Activated CD4-positive, alpha-beta T cell treated with anti-CD3 and anti-CD28 coated beads, Interleukin-2, Interleukin-6, amounts not matched to agents 100 ng/mL and 50 ng/mL, durations not matched to agents 16 hours and 8 hours (primary cell): ENCODE measurements around the gene METTL17.
"Not testable (repeated sequence)": the region's sequence is repeated elsewhere in the genome, so short reads cannot be mapped to it uniquely, and the experiment has no call there.

ENCODE experiments used
- DNase-seq: peaks from one replicate; pipeline ENCODE4 v3.0.0-alpha.2; 2020

METTL17 gene

DNA sequence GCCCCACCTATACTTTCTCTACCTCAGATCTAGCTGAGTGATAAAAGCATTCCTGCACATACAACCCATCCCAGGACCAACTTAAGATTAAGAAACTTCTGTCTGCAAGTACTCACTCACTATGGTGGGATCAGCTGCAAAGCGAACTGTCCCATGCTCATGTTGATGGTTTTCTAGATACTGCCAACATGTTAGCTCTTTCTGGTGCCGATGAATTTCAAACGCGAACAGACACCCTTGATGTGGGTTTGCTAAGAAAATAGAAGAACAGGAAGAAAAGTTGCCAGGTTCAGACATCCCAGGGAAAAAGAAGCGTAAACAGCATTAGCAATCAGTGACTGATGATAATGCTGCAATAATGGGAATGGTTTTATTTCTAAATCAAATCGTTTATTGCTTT lies 7.8 kb downstream of the METTL17 start:
- DNase-seq = no peak

DNA sequence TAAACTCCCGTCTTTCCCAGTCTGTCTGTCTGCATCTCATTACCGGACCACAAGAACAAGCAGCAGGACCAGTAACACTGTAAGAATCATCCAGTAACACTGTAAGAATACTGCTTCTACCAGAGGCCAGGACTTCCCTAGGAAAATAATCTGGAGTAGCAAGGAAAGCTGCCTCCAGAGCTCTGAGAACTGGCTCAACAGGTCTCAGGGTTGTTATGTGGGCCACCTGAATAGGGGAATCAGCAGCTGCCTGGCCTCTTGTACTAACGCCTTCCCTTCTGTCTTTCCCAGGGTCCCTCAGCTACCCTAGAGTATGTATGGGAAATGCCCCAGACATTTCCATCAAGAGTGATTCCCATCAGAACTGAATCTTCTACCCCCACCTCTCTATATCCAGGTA lies 8.4 kb downstream of the METTL17 start:
- no peak for DNase-seq

DNA sequence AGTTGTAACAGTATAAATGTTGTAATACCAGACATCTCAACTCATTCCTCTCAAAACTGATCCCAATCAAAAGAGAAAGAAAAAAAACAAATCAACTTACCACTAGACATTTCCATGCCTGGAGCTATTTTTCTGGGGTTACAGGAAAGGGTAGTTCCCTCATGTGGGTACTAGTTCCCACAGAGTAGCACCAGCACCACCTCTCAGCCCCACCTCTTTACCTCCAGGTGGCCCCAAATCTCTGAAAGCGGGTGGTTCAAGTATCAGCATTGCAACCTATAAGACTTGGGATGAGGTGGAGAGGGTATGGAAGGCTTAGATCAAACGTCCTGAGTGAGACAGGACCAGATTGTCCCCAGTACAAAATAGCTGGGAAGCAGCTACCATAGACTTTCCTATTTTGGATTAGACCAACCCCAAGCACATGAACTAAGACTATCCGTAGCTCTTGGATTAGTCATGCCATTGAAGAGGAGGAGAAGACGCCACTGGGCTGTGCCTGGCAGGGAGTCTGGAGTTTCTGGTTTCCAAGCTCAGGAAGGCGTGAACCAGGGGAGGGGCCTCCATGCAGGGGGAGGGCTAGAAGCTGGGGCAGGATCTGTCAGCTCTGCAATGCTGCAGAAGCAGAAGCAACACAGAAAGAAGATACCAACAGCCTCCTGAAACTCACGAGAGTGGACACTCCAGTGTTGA lies 9.0 kb downstream of the METTL17 start, which contains the start of gene SLC39A2:
TSS of gene SLC39A2 (plus strand) at position 620 of the 693 bp plus-strand sequence. CDS start 154 bp downstream, outside the sequence.
- DNase-seq = no peak

DNA sequence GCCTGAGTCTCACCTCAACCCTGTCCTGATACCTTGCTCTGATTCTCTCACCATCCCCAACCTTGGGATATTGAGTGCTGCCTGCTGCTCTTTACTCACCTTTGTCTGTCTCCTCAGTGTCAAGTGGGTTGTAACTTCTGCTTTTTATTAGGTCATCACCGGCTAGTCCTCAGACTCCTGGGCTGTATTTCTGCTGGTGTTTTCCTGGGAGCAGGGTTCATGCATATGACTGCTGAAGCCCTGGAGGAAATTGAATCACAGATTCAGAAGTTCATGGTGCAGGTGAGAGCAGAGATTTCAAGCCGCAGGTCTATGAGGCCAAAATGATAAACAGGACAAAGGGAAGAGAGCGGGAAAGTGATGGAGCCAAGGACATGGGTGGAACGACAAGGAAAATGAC lies 9.8 kb downstream of the METTL17 start:
- no peak for DNase-seq

DNA sequence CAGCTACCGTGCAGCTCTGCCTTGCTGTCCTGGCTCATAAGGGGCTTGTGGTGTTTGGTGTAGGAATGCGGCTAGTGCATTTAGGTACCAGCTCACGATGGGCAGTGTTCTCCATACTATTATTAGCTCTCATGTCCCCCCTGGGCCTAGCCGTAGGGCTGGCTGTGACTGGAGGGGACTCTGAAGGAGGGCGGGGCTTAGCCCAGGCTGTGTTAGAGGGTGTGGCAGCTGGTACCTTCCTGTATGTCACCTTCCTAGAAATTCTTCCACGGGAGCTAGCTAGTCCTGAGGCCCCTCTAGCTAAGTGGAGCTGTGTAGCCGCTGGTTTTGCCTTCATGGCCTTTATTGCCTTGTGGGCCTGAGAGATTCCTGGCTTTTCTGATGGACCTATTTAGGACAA lies 11.4 kb downstream of the METTL17 start:
- no peak for DNase-seq

DNA sequence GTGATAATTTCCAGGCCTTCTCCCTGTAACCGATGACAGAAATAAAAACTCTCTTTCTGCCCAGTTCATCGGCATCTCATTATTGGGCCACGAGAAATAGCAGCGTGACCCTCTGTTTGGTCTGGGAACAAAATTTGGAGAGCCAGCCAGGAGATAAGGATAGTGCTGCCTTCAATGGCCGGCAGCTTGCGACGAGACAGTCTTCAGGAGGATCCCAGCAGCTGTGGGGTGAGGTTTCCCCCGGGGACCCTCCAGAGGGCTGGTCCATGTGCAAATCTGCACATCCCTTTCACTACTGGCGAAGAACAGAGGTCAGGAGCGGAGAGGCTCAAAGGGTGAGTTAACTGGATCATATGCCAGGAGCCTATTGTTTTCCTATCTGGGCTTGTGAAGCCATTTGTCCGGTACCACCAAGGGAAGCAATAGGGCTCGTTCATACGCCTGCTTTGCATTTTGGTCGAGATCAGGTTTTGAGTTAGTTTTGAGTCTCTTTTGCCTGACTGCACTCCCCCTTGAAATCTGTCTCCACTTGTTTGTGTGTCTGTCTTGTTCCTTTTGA lies 14.1 kb downstream of the METTL17 start:
- DNase-seq = no peak

DNA sequence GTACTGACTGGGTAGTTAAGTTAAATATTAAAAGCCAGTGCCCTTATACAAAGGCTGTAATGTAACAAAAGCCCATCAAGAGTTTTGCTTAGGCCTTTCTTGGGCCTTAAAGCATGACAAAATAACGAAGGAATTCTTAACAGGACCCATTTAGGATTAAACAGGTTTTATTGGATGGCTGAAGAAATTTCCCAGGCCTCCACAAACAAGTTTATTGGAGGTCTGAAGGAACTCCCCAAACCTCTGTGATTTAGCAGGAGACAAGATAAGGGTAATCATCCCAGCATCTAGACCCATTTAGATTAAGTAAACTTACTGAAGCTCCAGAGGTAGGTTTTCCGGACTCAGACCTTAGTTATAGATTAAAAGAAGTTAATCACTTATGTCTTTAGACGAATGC lies 19.9 kb downstream of the METTL17 start:
- DNase-seq = not testable (repeated sequence)

DNA sequence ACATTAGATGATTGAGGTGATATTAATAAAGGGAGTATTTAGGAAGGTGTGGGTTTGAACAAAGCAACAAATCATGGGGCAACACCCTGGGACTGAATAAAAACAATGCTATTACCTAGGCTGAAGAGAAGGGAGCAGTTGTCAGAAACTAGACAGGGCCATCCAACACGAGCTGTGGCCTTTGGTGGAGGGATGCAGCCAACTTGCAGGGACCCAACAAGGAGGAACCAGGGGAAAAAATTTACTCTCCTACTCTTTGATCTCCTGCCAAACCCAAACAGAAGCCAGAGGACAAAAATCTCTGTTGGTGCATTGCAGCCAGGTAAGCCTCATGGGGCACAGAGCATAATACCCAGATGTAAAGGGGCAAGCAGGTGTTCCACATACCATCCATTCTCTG lies 21.4 kb downstream of the METTL17 start:
- no peak for DNase-seq

DNA sequence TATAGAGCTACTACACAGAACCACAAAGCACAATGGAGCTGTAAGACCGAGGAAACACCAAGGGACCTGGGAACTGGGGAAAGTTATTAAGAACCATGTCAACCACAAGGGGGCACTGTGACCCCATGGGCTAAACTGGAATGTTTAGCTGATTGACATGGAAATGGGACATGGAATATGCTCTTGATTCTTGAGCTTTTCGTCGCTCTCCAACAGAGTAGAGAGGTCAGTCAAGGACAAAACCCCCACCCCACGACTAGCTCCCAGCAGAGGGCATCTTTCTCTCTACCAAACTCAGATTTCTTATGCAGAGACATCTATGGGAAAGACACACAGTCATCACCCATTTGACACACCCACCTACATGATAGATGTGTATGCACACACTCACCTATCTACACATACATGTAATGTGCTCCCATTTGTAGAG lies 25.0 kb downstream of the METTL17 start:
- peak; percentile 81 for DNase-seq

DNA sequence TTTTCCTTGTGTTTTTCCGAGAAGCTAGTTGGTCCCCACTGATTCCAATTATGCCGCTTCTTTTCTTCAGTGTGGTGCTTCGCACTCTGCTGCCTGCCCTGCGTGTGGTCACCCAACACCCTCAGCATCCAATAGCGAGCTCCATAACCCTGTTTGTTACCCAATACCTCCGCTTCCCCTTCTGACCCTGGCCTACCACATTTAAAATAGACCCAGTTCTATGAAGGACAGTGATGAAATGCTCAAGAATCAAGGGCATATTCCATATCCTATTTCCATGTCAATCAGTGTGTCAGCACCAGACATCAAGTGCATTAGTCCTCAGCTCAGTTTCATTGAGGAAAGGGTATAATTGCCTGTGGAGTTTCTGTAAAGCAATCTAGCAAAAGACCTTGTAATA lies 25.5 kb downstream of the METTL17 start:
- no peak for DNase-seq

DNA sequence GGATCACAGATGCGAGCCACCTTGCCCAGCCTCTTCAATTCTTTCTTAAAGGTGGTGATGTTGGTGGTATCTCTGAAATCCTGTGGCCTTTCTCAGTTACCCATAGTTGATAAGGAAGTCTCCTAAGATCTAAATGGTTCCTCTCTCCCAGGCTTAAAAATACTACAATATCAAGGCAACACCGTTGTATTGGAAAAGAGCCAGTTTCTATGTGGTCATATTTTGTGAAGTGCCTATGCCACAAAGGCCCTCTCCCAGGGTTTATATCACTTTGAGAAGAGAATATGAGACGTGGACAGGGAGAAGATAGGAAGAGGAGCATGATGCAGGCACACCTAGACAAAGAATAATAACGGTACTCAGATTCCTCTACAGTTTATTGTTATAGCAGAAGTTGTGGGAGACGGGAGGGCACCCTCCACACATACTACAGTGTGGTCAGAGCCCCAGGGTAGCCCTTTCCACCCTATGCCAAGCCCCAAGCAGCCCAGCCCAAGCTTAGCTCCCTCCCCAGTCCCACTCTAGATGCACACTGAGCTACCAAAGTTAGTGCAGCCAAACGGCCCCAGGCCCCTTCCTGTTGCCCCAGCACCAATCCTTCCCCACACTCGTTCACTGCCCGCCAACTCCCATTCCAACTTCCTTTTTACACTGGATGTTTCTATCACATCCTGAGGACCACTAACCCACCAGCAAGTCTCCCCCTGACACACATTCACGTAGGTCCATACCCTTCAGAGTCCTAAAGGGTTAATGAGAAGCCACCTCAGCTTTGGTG lies 26.8 kb downstream of the METTL17 start:
- DNase-seq = no peak

DNA sequence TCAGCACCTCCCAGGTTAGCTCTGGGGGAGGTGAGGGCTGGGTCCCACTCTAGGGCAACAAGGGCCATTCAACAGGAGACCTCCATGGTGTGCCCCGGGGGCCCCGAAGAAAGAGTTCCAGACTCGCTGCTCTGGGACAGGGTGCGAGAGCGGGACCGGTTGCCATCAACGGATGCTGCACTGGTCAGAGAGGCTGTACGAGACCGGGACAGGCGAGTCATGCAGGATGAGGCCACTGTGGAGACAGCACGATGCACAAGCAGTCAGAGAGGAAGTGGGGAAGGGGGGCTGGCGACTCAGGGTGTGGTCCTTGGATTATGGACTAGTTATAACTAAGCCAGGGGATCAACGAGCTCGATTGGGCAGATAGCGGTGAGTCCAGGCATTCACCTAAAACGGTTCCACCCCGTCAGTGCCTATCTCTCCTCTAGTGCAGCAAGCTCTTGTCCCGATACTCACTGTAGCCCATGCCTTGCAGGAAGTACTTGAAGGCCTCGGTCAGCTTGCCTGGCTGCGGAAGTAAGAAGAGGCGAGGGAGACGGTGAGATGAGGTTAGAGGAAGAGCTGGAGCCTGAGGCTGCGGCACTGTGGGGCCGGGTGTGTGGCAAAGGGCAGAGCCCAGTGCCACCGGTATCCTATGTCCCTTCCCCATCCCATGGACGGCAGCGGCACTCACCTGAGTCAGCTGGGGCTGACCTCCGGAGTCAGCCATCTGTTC lies 27.9 kb downstream of the METTL17 start:
- no peak for DNase-seq

DNA sequence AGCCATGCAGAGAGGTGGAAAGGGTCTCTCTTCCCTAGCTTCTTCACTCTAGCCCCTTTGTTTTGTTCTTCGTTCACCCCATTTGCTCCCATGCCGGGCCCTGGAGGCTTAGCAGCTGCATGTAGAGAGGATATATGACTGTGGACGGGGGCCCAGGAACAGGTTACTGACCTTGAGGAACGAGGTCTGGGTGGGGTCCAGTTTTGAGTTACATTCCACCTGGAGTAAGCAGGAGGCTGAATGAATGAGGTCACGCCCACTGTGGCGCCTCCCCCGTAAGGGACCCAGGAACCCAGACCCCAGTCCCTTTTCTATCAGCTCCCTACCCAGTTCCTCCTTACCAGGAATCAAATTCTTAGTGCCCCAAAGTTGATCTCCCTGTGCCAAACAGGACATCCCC lies 28.5 kb downstream of the METTL17 start:
- no peak for DNase-seq

DNA sequence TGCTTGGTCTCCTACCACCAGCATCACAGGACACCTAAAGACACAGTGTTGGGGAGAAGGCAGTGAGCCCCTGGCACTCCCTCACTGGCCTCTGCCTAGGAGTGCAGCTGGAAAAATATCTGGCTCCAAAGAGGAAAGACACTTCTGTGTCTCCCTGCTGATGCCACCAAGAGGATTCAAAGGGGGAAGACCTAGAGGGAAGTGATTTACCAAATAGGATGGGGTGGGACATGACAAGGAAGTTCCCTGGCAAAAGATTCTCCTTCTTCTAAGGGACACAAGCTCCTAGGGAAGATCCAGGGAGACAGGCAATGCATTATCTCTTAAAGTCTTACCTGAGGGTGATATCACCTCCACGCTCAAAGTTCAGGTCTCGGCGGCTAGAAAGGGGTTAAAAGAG lies 29.0 kb downstream of the METTL17 start:
- DNase-seq = no peak

DNA sequence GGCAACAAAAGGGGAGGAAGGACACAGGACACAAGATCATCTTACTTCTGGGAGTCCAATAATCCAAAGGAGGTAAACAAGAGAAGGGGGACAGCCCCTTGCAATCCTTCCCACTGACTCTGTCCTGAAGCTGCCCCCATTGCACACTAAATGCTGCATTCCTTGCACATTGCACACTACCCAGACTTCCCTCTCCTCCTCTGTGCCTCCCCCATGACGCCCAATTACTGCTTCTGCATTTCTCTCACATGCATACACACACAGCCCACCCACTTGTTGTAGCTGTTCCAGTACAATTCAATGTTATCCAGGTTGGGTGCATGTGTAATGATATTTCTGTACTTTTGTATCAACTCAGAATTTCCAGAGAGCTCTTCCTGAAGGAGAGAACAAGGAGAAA lies 29.6 kb downstream of the METTL17 start:
- no peak for DNase-seq

DNA sequence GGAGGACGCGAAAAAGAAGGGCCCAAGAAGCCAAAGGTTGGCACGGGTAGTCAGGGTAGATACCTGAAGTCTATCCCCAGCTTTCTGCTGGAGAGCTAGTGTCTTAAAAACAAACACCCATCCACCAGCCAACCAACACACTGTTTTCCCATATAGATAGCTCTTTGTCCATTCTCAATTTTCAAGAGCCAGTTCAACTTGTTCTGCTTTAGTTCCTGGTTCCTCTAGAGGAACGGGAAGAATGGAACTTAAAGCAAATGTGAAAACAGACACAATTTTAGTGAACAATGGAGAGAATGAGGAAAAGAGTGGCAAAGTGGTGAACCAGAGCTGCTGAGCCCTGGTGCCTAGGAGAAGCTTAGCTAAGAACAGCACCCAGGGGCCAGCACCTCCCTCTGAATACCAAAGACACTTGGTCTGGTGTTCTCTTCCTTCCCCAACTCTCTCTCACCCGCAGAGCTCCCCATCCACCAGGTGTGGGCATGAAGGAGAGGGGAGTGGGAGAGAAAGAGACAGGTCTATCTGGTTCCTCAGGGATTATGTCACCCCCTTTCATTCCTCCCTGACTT lies 31.3 kb downstream of the METTL17 start:
- DNase-seq = no peak

DNA sequence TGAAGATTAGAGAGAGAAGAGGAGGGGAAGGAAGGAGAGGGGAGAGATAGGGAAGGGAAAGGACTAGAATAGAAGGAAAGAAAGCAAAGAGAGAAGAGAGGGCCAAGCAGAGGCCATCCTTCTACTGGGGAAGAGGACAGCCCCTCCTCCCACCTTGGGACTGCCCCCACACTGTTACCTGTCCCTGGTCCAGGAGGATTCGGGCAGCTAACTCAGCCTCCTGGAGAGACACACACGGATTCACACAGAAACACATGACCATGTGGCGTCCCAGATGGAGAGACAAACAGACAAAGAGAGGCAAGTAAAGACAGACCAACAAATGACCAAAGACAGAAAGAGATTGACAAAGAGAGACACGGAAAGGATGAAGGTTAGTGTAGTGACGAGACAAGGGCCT lies 32.9 kb downstream of the METTL17 start:
- DNase-seq = no peak

DNA sequence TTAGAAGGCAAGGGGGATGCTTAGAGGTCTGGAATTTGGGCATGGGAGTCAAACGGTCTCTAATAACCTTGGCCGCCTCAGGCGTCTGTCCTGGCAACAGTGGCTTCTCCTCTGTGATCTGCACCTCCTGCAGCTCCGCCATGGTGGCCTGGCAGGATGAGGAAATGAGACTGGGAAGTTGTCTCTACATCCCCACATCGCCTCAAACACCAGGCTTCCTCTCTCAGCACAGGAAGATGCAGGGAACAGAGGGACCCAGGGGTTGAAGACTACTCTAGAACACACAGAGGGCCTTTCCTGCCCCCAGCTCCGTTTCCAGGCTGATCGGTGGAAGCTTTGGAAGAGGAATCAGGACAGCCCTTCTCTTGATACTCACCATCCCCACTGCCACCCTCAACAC lies 33.4 kb downstream of the METTL17 start:
- DNase-seq = no peak

DNA sequence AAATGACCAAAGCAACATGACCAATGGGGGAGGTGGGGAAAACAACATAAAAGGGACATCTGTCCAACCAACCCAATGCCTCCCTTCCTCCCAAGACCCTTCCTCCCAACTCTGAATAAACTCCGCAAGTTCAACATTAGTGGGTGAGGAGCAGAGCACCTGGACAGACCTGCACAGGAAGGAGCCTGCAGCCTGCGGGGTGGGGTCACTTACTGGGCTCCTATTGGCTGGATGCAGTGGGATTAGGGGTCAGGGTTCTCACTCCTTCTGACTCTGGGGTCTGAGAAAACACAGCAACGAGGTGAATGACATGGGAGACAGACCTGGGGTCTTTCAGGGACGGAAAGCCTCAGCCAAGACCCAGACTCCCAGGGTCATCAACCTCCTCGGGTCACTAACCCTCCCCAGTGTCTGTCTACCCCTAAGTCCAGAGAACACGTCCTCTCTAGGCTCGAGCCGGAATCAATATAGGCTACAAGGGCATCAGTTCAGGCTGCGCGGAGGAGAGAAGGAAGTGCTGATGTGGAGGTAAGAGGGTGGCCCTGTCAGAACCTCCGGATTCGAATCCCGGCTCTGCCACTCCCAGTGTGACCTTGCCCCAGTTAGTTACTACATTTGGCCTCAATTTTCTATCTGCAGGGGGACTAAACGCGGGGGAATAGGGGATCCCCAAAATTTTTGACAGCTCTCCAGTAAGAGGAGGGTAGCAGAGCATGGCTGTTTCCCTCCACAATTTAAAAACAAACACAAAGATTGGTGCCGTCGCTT lies 34.2 kb downstream of the METTL17 start:
- peak; percentile 14 for DNase-seq

DNA sequence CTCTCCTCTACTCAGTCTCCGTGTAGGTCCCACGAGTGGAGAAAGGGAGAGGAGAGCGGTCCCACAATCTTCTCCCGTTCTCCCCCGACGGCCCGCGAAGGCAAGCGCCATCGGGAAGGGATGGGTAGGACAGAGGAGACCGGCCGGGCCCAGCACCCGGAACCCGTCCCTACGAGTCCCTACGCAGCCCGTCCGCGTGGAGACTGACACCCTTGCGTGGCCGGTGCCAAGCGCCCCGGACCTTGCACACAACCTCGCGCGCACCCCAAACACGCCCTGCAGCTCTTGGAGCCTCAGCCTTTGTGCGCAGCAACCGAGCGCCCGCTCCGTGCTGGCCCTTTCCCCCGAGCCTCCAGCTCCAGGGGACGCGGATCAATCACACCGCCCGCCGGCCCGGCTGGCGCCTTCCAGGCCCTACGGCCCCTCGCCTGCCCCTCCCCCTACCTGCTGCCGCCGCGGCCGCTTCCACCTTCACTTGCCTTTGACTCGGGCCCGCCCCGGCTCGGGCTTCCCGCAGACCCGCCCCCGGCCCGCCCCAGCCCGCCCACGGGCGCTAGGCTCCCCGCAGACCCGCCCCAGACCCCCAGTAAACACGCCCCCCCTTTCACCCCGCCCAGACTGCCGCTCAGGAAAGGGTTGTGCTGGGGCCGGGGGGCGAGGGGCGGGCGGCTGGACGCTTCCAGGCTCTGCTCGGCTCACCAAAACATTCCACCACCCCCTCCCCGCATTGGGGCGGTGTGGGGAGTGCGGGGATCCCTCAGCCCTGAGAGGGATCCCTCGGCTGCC lies 35.0 kb downstream of the METTL17 start, which contains the start of gene NDRG2:
TSS of gene NDRG2 (minus strand) at position 477 of the 786 bp plus-strand sequence. CDS start 1,746 bp downstream, outside the sequence.
- peak; percentile 51 for DNase-seq
